ENCODE results near the gene GTF2H4. TPM values are rescaled to one million over a fixed set of nuclear protein-coding genes. Genes with fewer than 3 reads are reported as not detected.

The GTF2H4 gene
- total RNA-seq: 13.0 and 16.6 TPM in 2 replicates

DNA sequence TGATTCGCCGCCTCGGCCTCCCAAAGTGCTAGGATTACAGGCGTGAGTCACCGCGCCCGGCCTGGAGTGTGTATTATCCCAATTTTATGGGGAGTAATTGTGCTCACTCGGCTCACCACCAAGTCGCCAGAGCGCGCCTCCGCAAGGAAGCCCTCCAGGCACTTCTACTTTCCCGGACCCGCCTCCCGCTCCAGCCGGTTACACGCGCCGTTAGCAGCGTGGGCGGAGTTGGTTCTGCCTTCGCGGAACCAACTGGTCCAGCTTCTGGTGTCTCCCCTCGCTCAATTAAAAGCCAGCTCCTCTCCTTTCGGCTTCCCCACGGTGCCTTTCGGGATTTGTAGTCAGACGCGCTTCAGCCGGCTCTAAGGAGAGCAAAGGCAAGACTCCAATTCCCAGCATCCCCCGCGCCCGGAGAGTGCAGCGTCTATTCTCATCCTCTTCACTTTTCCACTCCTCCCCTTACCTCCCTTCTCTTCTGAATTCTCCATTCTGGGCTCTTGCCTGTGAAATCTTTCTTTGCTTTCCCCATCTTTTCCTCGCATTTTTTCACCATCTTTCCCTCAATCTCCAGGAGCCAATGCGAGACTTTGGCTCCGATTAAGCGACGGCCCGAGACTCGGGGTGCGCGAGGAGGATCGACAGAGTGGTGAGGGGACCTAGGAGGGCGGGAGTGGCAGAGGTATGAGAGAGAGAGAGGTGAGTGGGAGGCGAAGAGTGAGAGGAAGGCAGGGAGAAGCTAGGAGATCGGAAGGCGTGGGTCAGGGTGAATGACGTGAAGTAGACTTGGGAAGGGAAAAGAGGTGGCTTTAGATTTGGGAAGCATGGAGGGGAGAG lies at the start of gene GTF2H4:
GTF2H4 (plus strand) TSS at position 450 of the 834 bp plus-strand sequence.

DNA sequence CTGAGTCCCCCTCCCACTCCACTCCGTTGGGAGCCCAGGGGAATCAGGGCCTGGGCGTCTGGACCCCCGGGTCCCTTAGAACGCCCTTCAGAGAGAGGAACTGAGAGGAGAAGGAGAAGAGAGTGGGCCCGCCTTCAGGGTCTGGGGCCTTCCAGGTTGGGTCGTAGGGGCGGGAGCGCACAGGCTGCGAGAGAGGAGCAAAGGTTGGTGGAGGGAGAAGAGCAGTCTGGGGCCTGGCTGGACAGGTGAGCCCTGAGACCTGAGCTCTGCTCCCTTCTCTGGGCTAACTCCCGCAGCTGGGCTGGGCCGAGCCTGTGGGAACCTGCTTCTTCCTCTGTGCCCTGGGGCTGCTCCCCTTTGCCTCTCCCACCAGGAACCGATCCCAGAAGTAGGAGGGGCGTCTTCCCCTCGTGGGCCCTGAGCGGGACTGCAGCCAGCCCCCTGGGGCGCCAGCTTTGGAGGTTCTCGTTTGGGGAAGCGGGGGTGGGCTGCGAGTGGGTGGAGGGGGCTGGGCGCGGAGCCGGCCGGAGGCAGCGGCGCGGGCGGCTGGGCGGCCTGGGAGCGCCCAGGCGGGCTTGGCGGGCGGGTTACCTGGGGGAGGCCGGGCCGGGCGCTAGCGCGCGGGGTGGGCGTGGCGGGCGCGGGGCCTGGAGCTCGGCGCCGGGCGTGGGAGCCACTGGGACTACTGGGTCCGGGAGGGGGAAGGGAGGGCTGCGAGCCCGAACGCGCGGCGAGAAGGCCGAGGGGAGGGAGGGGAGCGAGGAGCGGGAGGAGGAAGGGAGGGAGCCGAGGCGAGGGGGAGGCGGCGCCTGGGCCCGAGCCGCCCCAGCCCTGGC lies 24.1 kb upstream of the GTF2H4 start, which contains the start of gene DDR1:
DDR1 (plus strand) TSS at position 835 of the 836 bp plus-strand sequence. CDS start 4,211 bp downstream, outside the sequence.

DNA sequence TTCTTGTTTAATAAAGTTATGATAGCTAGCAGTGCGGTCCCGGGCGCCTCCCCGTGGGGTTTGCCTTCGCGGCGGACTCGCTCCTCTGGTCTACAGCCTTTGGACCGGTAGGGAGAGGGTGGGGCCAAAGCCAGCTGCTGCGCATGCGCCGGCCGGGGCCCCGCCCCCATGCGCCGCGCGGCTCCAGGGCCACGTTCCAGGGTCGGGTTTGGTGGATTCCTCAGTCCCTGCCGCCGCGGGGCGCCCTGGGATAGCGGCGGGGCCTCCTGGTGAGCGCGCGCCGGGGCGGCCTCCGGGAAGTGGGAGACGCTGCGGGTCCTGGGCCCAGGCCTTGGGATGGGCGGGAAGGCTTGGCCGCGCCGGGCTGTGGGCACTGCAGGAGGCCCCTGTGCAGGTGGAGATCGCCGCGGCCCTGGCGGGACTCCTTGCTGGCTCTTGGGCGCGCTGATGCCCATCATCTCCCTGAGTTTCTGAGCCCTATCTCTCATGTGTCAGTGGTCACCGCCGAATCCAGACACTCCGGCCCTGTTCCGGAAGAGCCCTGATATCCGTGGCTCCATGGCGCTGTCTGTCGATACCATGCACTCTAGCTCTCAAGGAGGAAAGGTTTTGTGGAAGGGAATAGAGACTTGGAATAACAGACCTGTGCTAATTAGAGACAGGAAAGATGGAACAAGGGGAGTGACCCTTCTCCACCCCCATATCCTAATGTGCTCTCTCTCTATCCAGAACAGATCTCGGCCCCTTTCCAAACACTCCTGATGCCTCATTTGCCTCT lies 6.3 kb downstream of the GTF2H4 start, which contains the start of gene VARS2:
VARS2 (plus strand) TSS at position 163 of the 778 bp plus-strand sequence; CDS start at position 762, 599 bp downstream.

DNA sequence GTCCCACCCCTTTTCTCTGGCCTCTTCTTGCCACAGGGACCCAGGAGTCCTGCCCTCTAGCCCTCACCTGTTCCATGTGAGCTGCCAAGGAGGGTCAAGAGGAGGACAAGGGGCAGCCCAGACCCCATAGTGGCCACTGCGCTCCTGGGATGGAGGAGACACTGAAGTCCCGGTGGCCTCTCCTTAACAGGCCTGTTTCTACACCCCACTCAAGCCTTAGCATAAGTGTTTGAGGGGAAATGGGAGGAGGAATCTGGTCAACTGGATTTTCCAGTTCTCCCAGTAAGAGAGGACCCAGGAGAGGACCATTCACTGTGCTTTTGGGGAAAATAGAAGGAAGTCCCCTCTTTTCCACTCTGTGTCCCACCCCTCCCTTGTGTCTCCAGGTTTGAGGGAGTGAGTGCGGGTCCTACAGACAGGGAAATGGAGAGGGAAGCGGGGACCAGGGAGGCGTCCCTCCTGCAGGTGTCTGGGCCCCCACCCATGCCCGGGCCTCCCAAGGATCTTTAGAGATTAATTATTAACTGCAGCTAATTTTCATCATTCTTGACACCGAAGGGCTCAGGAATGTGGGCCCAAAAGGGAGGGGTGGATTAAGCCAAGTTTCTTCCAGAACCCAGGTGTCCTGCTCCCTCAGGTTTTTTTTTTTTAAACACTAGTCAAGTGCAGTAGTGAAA lies 24.1 kb downstream of the GTF2H4 start, which contains the start of gene SFTA2:
SFTA2 (minus strand) TSS at position 202 of the 677 bp plus-strand sequence; CDS start at position 128, 74 bp downstream.

DNA sequence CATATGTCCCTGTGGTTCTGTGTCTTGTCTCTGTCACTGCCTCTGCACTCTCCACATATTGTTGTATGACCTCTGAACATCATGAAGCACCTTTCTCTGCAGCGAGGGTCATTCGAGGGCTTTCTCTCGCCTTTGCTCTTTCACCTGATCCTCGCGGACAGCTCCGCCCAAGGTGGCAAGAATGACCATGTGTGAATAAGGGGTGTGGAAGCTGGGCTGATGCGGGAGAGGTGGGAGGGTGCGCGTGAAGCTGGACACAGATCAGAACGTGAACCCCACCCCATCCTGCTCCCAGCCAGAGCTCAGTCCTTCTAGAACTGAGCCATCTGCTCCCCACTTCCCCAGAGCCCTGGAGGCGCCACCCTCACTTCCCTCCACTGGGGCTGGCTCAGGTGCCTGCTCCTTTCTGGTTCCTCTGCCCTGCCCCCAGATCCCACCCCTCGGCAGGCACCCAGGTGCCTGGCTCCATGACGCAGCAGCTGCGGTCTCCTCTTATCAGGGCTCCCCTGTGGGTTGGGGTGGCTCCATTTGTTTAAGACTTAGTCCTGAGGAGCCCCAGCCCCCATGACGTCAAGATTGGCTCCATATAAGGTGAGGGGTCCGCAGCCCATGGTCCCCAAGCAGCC lies 32.5 kb downstream of the GTF2H4 start, which contains the start of gene MUCL3:
MUCL3 (plus strand) TSS at position 613 of the 626 bp plus-strand sequence. CDS start 27 bp downstream, outside the sequence.

Other genes with a start within 250 kb of the GTF2H4 start
- gene DHX16, start 235.2 kb upstream of the GTF2H4 start, total RNA-seq: 31.8 and 36.3 TPM in 2 replicates
- gene PPP1R18, start 221.6 kb upstream of the GTF2H4 start, total RNA-seq: 78.3 and 93.0 TPM in 2 replicates
- 18.4 and 18.5 TPM in 2 replicates for gene NRM, start 217.2 kb upstream of the GTF2H4 start, total RNA-seq
- 12.4 and 12.5 TPM in 2 replicates for gene MDC1, start 190.9 kb upstream of the GTF2H4 start, total RNA-seq
- gene TUBB, start 187.9 kb upstream of the GTF2H4 start, total RNA-seq: 1,014 and 1,183 TPM in 2 replicates
- 138 and 156 TPM in 2 replicates for gene FLOT1, start 165.5 kb upstream of the GTF2H4 start, total RNA-seq
- 72.1 and 91.5 TPM in 2 replicates for gene IER3, start 163.7 kb upstream of the GTF2H4 start, total RNA-seq
- 3.7 and 6.3 TPM in 2 replicates for gene DDR1, start 23.7 kb upstream of the GTF2H4 start, total RNA-seq
- 19.5 and 23.0 TPM in 2 replicates for gene VARS2, start 6.0 kb downstream of the GTF2H4 start, total RNA-seq
- not detected in 2 replicates for gene SFTA2, start 24.0 kb downstream of the GTF2H4 start, total RNA-seq
- gene MUCL3, start 32.8 kb downstream of the GTF2H4 start, total RNA-seq: 0.07 TPM in 1 of 2 replicates, not detected in the other
- gene MUC21, start 75.5 kb downstream of the GTF2H4 start, total RNA-seq: not detected in 2 replicates
- not detected in 2 replicates for gene MUC22, start 102.3 kb downstream of the GTF2H4 start, total RNA-seq
- gene C6orf15, start 204.4 kb downstream of the GTF2H4 start, total RNA-seq: not detected in 2 replicates
- gene PSORS1C1, start 206.6 kb downstream of the GTF2H4 start, total RNA-seq: 2.1 and 2.7 TPM in 2 replicates
- gene CDSN, start 212.2 kb downstream of the GTF2H4 start, total RNA-seq: not detected in 2 replicates
- not detected in 2 replicates for gene PSORS1C2, start 230.9 kb downstream of the GTF2H4 start, total RNA-seq
- gene CCHCR1, start 249.6 kb downstream of the GTF2H4 start, total RNA-seq: 16.7 and 23.1 TPM in 2 replicates